ENCODE measurements around the gene MRAP.

MRAP gene

DNA sequence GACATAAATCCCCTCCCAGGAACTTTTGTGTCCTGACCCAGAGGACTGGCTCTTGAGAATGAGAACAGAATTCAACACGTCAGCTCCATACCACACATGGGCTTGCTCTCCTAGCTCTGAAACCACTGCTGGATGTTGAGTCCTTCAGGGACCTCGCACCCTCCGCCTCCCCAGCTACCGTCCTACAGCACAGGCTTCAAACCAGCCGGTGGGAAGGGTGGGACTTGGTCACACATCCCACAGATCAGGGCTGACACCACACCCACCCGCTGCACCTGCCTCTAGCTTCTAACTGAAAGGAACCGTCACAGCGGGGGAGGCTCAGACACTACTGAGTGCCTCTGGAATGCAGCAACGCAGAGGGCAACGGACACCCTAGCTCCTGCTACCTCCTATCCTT is 24.0 kb downstream of the MRAP start:
- DNase-seq (ENCODE audit: low spot score) = no peak

DNA sequence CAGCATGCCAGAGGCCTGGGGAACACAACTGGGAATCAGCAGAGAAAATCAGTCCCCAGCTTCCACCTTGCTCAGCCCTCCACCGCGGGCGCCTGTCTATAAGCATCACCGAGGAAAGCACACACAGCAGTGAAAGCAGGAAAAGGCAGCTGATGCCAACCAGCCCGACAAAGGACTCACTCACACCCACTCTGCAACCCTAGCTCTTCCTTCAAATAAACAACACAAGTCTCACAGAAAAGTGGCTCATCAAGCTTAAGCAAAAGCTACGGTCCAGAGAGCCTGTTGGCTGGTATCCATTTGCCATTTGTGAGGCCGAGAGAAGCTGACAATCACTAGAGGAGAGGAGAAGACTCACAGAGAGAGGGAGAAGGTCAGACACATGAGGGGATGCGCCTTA is 27.1 kb downstream of the MRAP start:
- DNase-seq (ENCODE audit: low spot score) = no peak

DNA sequence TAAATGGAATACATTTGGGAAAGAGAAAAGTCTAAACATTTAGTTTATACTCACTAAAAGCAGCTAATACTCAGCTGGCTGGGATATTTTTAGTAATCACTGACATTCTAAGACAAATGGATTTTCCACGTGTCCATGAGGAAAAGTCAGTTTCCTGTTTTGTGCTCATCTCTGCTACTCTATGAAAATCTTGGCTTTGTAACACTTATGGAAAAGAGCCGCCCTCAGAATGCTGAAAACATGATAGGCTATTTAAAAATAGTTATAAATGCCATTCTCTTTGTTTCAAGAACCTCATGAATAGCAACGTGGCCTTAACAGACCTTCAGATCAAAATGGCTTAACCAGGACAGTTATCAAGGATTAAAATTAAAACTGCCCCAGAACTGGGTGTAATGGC is 29.9 kb downstream of the MRAP start:
- DNase-seq (ENCODE audit: low spot score) = no peak

DNA sequence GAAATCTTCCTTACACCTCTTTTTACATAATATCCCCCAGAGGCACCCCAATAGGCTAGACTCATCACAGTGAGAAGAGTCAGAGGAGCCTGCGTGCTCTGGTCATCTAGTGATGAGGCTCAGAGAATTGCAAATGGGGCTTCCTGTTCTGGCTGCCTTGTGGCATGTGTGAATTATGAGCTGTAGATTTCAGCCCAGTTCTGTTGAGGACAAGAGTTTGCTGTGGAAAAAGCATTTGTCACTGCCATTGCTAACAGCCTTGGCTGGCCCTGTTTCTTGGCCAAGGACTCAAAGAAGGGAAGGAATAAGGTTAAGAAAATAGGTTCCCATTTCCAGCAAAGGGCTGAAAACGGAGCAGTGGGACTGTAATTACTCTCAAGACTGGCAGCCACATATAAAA is 30.7 kb downstream of the MRAP start:
- DNase-seq (ENCODE audit: low spot score) = no peak

DNA sequence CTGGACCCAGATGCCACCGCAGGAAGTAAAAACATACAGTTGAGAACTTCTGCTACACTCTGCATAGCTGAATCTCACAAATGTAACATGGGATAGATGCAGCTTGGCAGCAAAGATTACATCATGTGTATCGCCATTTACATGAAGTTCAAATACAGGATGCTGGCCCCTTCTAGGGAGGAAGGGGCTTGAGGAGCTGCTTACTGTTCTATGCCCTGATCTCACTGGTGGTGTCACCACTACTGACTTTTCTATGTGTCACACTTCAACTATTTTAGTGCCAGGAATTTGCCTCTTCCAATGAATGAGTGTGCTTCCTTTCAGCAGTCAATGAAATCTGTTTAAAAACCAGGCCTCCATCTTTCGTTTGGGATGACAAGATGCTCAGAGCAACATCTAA is 31.1 kb downstream of the MRAP start:
- no peak for DNase-seq (ENCODE audit: low spot score)

DNA sequence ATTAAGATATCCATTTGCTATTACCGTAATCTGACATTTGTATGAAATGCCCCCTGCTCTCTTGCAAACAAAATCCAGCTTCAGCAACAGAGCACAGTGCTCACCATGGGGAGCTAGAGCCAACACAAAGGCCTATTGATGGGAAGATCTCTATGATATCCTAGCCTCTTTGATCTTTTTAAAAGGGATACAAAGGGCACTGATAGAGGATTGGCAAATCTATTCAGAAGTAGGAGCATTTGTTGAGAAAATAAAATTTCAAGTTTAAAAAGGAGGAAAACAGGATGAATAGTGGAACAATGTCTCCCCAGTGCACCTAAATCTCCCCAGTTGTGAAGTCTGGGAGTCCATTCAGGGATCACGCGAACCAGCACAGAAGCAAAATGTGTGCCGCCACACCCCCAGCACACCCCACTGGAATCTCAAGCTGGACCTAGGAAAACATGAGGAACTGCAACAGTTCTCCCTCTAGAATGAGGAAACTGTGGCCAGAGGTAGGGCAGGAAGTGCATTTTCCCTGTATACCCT is 32.2 kb downstream of the MRAP start:
- DNase-seq (ENCODE audit: low spot score) = no peak

DNA sequence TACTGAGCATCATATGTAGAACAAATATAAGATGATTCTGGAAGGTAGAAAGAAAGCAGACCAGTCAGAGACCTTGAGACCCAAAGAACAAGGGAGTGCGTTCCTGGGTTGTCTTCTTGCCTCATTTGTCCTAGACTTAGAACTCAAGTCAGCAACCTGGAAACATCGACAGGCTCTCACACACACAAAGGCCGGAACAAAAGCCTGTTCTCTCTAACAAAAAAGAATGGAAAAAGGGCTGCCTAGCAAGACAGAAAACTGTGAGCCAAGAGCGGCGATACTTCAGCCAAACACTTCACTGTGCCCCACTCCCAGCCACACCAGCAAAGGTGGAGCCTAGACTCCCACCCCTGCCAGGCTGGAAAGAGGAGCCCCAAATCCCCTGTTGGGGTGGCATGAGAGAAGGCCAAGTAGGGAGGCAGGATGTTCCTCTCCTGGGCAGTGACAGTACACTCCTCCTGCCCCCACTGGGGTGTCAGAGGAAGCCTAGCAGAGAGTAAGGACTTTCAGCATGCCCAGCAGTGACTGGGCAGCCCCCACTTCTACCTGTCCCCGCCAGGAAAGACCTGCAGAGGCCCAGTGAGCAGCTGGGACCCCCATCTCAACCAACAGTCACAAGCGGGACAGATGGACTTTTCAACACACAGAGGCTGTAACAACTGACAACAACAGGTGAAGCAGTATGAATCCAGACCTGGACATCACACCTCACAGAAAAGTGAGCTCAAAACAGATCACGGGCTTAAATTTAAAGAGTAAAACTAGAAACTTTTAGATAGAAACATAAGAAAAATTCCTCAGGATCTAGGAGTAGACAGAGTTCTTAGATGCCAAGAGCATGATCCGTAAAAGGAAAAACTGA is 33.0 kb downstream of the MRAP start:
- DNase-seq (ENCODE audit: low spot score) = no peak

DNA sequence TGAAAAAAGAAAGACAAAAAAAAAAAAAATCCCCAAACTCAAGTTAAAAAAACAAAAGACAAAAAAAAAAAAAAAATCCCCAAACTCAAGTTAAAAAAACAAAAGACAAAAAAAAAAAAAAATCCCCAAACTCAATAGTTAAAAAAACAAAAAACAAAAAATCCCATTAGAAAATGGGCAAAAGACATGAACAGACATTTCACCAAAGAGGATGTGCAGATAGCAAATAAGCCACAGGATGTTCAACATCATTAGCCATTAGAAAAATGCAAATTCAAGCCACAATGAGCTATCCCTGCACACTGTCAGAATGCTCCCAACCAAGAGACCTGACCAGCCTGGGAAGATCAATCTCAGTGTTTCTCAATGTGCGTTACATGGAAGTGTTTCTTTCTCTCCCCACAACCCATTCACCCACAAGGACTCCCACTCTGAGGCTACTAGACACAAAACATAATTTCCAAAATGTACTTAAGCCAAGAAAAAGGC is 33.9 kb downstream of the MRAP start:
- DNase-seq (ENCODE audit: low spot score) = no peak

DNA sequence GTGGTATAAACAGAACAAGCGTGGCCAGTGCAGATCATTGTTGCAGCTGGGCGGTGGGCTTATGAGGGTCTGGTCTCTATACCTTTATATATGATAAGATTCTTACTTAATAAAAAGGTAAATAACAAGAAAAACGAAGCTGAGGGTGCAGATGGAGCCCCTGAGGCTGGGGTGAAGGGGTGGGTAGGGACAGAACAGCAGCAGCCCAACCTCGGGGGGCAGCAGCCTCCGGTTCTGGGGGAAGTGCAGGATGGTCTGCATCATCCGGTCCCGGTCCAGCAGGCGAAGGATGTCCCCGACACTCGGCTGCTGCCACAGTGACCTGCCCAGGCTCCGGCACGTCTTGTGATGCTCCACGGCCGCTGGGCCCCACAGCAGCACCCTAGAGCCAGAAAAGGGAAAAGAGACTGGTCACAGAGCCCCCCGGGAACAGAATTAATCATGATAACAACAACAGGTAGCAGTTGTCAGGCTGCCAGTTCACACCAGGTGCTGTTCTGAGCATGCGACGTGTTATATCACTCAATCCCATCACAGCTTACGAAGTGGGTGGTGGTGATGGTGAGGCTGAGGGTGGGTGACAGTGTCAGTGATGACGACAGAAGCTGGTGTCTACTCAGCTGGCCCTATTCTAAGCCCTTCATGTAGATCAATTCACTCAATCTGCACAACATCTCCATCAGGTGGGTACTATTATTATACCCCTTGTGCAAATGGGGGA is 35.5 kb downstream of the MRAP start:
- no peak for DNase-seq (ENCODE audit: low spot score)

DNA sequence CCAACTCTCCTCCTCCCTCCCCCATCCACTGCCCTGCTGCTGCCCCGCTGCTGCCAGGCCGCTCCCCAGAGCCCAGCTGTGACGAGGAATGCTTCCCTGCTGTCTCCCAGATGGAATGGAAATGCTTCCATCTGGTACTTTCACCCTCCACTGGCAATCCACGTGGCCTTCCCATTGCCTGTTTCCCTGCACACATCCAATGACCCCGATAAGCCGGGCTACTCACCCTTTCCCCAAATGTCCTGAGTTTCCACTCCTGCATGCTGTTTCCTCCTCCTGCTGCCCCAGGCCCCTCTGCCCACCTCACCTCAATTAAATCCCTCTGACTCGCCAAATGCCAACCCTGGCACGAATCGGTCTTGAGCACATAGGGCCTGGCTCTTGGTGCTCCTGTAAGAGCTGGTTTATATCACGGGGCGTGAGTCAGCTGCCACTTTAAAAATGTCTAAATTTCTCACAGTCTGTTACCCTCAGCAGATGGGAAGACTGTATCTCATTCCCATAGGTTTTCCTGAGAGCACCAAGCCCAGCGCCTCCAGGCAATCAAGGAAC is 36.4 kb downstream of the MRAP start:
- no peak for DNase-seq (ENCODE audit: low spot score)

DNA sequence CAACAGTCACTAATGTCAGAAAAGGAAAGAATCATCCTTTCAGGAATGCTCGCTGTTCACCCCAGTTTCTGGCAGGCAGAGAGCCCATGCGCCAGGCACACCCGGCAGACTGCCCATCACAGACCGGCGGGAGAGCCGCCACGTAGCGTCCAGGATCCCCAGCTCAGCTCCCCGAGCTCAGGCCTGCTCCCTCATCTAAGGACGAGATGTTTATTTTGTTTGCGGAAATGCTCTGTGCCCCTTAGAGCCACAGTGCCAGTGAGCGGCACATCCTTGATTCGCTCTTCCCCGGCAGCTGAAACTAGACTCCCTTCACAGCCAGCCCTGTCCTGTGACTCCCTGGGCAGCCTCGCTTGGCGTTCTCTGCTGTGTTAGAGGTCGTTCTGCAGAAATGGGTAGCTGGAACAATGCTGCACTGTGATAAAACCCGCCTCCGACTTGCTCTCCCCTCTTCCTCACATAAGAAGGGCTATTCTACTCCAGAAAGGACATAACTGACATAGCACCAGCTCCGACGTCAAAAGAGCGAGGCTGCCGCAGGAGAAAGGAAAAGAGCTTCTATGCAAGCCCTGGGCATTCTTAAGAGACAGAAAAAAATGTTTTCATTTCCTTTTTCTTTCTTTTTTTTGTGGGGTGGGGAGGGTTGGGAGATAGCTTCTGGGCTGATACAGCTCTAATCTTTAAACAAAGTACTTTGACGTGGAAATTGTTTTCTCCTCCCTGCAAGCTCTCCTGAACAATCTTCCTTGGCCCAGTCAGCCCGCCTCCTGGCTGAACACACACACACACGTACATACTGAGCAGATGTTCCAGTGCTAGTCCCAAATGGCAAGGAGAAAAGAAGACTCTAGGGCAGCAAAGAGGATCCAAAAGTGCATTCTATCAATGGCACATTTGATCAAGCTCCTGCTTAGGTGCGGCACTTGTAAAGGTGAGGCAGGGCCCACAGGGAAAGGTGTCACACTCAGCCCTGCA is 37.2 kb downstream of the MRAP start:
- DNase-seq (ENCODE audit: low spot score) = no peak

DNA sequence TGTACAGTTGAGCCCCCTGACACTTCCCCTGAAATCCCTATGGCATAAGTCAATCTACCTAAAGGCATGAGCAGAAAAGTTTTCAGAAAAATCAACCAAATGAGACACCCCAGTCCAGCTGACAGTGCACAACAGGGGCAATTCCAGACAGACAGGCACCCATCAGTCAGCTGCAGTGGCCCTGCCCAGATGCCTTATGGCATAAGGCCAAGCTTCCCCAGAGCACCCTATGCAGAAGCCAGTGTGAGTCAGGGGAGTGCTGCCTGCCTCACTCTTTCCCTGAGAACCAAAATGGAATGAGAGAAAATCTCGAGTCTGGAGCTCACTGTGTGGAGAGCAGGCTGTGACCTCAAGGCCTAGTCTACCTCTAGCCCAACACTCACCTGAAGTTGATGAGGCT is 38.1 kb downstream of the MRAP start:
- DNase-seq (ENCODE audit: low spot score) = peak; percentile 9

DNA sequence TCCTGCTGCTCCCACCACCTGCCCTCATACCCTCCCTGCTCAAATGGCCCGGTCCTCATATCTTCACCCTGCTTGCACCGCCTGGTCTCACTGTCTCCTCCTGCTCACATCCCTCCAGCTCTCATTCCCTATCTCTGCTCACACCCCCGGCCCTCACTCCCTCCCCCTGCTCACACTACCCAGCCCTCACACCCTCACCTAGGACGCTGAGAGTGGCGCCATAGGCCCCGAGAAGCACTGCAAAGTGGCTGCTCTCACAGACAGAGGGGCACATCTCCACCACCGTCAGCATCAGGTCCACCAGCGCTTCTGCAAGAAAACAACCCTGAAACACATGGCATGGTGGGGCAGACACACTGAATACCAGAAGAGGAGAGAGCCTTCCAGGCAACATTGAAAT is 38.6 kb downstream of the MRAP start:
- DNase-seq (ENCODE audit: low spot score) = no peak

DNA sequence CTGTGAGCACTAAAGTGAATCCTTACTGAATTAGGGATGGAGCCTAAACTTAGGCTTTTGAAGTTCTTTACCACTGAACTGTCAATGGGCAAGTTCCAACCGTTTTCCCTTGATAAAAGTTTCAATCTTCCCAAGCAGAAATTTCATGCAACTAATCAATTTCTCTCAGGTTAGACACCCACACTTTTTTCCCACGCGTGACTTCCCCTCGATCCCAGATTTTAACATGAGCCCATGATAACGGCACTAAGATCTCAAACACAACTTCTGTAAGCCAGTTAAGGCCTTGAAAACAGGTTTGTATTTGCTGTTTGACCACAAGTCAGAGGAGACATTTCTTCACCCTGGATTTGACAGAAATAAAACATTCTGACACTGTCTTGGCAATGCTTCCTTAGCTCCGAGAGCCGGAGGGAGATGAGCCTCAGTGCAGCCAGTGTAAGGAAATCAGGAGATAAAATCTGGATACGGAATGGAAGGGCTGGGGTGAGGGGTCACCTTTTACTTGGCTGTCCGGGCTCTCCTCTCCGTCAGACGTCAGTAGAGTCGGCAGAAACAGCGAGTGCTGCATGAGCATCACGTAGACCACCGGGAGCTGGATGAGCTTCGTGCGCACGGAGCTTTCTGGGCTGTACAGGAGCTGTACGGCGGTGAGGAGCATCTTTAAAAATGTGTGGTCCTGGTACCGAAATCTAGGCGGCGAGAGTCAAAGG is 39.7 kb downstream of the MRAP start:
- DNase-seq (ENCODE audit: low spot score) = no peak

DNA sequence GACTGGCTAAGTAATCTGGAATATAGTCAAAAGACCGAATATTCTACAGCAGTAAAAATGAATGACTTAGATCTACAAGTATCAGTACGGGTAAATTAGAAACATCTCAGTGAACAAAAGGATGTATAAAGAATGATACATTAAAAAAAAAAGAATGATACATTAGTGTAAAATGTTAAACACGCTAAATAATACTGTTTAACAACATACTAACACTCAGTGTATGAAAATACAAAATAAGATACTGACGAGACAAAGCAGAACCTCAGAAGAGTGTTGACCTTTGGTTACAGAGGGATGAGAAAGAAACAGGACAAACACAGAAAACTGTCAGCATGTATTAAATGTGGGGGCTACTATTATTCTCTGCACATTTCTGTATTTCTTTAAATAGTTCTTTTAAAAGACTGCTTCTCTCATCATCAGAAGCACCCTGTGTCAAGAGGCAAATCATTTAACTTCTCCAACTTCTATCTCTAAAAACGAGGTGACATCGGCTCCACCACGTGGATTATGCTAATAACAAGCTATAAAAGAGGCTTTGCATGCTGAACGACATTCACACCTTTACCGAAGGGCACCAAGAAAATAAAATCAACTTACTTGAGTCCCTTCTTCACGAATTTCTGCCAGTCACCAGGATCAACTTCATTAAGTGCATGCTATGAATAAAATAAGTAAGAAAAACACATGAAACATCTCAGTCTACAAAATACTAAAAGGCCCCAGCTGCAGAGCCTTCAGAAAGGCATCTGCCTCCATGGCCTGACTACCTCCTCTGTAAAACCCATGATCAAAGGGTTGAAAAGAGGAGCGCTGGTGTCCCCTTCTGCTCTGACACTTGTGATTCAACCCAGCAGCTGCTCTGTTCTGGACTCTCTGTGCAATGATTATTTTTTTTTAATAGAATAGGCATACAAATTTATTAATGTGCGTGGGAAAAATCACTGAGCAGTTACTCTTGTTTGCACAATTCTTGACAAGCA is 42.5 kb downstream of the MRAP start:
- no peak for DNase-seq (ENCODE audit: low spot score)

DNA sequence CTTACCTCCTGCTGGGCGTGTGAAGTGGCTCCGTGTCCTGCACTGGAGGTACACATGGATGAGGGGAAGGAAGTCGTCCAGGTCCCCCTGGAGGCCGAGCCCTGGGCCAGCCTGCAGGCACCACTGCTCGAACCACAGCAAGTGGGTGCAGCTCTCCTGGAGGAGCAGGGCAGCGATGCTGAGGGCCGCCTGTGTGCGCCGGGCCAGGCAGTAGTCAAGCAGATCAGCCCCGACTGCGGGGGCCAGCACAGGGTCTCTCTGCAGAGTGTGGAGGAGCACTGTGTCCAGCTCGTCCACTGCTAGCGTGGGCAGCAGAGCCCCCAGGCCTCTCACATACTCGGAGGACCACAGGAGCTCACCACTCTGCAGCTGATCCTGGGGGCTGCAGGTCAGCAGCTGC is 48.3 kb downstream of the MRAP start:
- no peak for DNase-seq (ENCODE audit: low spot score)

DNA sequence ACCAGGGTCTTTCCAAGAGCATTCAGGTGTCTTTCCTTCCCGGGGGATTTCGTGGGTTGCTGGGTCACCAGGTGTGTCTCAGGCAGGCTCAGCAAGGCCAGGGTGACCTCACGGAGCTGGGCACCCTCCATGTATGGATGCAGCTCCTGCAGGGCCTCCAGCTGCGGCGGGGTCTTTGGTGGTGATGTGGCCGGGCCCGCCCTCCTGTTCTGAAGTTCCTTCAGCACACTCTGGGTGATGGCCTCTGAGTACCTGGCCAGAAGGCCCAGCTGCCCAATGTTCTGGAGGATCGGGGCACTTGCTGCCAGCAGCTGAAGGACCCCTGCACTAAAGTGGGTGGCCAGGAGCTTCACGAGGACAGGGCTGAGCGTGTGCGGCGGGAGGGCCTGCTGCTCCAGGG is 48.7 kb downstream of the MRAP start:
- DNase-seq (ENCODE audit: low spot score) = no peak

DNA sequence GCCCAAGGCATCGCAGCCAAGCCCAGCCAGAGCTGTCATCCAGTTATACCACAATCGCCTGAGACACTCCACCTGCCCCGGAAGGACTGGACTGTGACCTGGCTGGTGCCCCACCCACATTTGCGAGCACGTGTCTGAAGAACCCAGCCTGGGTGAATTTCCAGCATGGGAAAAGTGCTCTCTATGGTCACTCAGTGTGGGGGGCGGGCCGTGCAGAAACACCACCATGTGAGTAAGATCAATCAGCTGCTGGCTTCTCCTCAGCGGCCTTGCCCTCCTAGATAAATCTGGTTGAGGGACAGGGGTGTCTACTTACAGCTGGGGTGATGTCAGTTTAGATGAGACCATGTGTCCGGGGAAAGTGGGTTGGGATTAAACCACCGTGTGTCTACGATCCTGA is 49.3 kb downstream of the MRAP start:
- no peak for DNase-seq (ENCODE audit: low spot score)

DNA sequence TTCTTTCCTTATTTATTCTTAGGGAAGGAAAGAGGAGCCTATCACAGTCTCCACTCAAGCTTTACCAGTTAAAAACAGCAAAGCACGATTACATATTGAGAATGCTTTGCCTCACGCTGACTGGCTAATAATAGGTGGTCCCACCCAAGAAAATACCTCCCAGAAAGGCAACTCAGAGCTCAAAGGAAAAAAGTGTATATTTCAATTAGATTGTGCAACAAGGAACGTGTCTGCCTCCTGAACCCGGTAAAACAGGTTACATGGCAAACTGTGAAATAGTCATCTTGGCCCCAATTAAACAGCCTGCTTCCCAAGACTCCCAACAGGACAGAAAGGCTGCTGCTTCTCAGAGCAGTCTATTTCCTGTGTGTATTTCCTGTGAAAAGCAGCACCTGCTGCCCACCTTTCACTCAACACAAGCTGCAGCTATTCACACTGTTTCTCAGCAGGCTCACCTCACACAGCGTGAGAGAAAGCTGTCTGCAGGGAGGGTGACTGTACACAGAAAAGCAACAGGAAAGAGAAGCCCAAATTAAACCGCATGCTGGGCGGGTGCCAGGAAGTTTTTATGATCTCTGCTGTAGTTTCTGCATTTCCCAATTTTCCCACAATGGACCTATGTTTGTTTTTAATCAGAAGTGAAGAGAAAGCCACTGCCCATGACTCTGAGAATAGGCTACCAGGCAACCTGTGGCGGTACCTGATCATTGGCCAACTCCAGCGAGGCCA is 50.1 kb downstream of the MRAP start:
- DNase-seq (ENCODE audit: low spot score) = no peak
